ENCODE data around the gene S100B. TPM values are rescaled to one million over a fixed set of nuclear protein-coding genes. Genes with fewer than 3 reads are reported as not detected.

The S100B gene
- total RNA-seq, 1 experiment from 2014 or later: not detected

DNA sequence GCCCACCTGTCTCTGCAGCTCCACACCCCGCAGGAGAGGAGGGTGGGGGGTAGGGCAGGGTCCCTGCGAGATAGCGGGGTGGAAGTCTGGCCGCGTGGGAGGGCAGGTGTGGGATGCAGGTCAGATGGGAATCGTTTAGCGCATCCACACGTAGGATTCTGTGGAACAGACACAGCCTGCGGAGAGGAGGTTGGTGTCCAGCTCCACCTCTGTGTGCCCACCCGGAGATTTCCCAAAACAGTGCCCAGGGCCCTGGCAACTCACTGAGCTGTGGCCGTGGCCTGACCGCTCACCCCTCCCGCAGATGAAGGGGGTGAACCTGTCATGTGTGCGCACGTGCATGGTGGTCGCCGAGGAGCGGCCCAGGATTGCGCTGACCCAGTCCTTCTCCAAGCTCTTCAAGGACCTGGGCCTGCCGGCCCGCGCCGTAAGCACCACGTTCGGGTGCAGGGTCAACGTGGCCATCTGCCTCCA, 46.9 kb downstream of the S100B start:
- Histone ChIP-seq H3K36me3 (peaks cover 61% of the 10 kb centered on the region), H3K9me3 (no peaks in the 10 kb centered on the region), H3K27me3 (no peaks in the 10 kb centered on the region), H3K4me3 (no peak overlapping the region)
- DNase-seq: no peak

GRCh38 chr21:46557469-46557868, 47.4 kb downstream of the S100B start:
- no peaks in the 10 kb centered on the region for H3K9me3 ChIP-seq
- H3K27me3 ChIP-seq: no peaks in the 10 kb centered on the region
- H3K36me3 ChIP-seq: peaks cover 64% of the 10 kb centered on the region
- no peak overlapping the region for H3K4me3 ChIP-seq
- no peak for DNase-seq

GRCh38 chr21:46556802-46557201, 48.1 kb downstream of the S100B start:
- Histone ChIP-seq H3K4me3 (no peak overlapping the region), H3K9me3 (no peaks in the 10 kb centered on the region), H3K36me3 (peaks cover 62% of the 10 kb centered on the region), H3K27me3 (no peaks in the 10 kb centered on the region)
- no peak for DNase-seq

- Histone ChIP-seq H3K27me3 (no peaks in the 10 kb centered on the region), H3K9me3 (no peaks in the 10 kb centered on the region), H3K4me3 (no peak overlapping the region), H3K36me3 (peaks cover 56% of the 10 kb centered on the region)
- DNase-seq: no peak
These were observed 49.2 kb downstream of the S100B start for GRCh38 chr21:46555678-46556077.

DNA sequence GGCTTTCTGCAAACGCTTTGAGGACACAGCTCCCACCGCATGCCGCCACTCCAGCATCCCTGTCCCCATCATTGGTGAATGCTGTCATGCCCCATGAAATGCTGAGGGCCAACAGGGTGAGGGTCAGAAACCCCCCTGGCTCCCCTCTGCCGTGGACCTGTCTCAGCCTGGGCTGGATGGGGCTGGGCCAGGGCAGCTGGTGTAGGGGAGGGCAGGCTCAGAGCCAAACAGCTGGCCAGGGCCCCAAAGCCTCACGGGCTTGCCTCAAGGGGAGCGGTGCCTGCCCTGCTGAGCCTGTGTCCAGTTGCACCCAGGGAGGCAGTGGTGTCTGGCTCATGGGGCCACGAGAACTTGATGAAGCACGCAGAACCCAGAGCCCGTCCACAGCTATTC, 49.7 kb downstream of the S100B start:
- Histone ChIP-seq H3K9me3 (no peaks in the 10 kb centered on the region), H3K4me3 (no peak overlapping the region), H3K27me3 (no peaks in the 10 kb centered on the region), H3K36me3 (peaks cover 59% of the 10 kb centered on the region)
- no peak for DNase-seq

- no peak for DNase-seq
- Histone ChIP-seq H3K36me3 (peaks cover 59% of the 10 kb centered on the region), H3K9me3 (no peaks in the 10 kb centered on the region), H3K4me3 (no peak overlapping the region), H3K27me3 (no peaks in the 10 kb centered on the region)
These were observed 50.3 kb downstream of the S100B start for GRCh38 chr21:46554431-46555224.

GRCh38 chr21:46553993-46554392, 50.9 kb downstream of the S100B start:
- peaks cover 61% of the 10 kb centered on the region for H3K36me3 ChIP-seq
- no peaks in the 10 kb centered on the region for H3K27me3 ChIP-seq
- H3K9me3 ChIP-seq: no peaks in the 10 kb centered on the region
- no peak for DNase-seq
- H3K4me3 ChIP-seq: no peak overlapping the region

DNA sequence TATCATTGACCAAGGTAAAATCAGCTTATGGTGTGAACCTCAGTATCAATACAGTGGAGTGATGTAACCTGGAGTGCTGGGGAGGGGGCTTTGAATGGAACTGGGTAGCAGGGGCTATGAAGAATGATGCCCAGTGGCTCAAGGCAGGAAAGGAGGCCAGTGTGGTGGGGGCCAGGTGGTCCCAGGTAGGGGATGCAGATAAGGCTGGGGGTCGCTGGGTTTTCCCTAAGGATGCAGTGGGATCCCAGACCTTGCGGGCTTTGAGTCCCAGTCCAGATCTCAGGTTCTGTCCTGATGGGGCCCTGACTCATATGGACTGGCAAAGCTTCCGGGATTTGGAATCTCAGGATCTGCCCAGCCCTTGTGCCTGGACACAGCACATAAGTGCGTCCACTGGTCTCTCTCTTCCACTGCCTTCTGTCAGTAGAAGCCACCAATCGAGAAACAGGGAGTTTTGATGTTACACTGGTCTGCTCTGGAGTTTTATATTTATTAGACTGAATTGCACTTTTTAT, 52.0 kb downstream of the S100B start:
- Histone ChIP-seq H3K36me3 (peaks cover 61% of the 10 kb centered on the region), H3K9me3 (no peaks in the 10 kb centered on the region), H3K27me3 (no peaks in the 10 kb centered on the region), H3K4me3 (no peak overlapping the region)
- DNase-seq: no peak

GRCh38 chr21:46552274-46552673, 52.6 kb downstream of the S100B start:
- no peak overlapping the region for H3K4me3 ChIP-seq
- no peaks in the 10 kb centered on the region for H3K9me3 ChIP-seq
- no peak for DNase-seq
- H3K36me3 ChIP-seq: peaks cover 59% of the 10 kb centered on the region
- no peaks in the 10 kb centered on the region for H3K27me3 ChIP-seq

DNA sequence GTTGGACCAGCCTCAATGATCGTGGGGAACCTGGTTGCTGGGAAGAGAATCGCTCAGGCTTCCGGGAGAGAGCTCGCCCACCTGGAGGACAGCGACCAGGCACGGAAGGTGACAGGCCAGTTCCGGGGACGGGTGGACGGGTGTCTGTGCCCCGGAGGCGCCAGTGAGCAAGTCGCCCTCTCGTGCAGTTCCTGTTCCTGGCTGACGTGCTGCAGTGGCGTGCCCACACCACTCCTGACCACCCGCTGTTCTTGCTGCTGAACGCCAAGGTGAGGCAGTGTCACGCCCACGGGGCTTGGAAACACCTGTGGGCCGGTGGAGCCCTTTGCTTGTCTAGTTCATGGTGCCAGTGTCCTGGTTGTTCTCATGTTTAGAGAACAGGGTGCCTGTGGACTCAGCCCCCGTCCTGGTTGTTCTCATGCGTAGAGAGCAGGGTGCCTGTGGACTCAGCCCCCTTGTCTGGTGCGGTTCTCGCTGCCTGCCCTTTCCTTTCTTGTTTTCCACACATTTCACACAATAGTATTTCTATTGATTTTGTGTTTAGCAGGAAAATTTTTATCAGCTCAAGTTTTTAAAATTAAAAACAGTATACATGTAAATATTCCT, 53.1 kb downstream of the S100B start:
- no peak for DNase-seq
- Histone ChIP-seq H3K27me3 (no peaks in the 10 kb centered on the region), H3K9me3 (no peaks in the 10 kb centered on the region), H3K4me3 (no peak overlapping the region), H3K36me3 (peaks cover 60% of the 10 kb centered on the region)

DNA sequence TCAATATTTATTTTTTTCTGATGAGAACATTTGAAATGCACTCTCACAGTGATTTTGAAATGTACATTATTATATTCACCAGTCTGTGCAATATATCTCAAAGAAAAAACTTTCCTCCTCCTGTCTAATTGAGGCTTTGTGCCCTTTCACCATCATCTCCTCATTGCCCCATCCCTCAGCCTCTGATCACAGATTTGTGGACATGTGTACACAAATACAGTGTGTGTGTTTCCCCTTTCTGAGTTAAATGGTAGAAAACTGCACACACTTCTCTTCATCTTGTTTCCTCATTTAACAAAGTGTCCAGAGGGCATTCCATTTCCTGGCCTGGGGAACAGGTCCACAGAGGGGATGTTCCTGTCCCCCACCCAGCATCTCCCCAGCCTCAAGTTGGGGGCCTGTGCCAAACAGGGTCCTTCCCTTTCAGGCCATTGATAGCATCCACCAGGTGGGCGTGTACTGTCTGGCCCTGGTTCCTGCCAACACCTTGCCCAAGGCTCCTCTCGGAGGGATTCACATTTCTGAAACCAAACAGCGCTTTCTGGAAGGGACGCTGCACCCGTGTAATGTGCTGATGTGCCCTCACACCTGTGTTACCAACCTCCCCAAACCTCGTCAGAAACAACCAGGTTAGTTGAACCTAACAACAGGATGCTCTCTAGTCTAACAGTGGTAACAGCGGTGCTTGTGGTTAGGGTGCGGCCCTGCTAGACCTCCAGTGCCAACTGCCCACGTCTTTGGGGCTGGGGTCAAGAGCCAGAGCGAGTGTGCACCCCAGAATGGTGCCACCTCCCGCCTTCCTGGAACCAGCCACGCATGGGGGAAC, 54.6 kb downstream of the S100B start:
- no peak for DNase-seq
- Histone ChIP-seq H3K27me3 (no peaks in the 10 kb centered on the region), H3K4me3 (no peak overlapping the region), H3K9me3 (no peaks in the 10 kb centered on the region), H3K36me3 (peaks cover 64% of the 10 kb centered on the region)

DNA sequence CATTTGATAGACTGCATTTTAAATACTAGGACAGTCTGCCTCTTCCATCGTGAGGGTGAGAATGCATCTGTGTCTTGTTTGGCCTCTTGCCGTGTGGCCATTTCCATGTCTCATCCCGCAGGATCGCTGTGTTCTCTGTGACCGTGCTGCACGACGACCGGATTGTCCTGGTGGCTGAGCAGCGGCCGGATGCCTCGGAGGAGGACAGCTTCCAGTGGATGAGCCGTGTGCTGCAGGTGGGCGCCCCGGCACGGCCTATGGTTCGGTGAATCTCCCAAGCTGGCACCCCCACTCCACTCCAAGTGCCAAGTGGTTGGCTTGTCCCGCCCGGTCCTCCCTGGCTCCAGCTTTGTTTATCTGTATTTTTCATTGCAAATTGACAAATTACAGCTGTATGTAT, 55.2 kb downstream of the S100B start:
- no peak for DNase-seq
- no peaks in the 10 kb centered on the region for H3K9me3 ChIP-seq
- H3K27me3 ChIP-seq: no peaks in the 10 kb centered on the region
- H3K36me3 ChIP-seq: peaks cover 64% of the 10 kb centered on the region
- no peak overlapping the region for H3K4me3 ChIP-seq

Other genes with a start within 250 kb of the S100B start
- 15.9 and 32.1 TPM in 2 replicates for gene DIP2A, start 146.2 kb downstream of the S100B start, total RNA-seq (2014; rRNA removed; shearing (Covaris generic); ENCODE audit: low replicate concordance)
- 92.3 and 139 TPM in 2 replicates for gene PRMT2, start 30.6 kb upstream of the S100B start, total RNA-seq (2014; rRNA removed; shearing (Covaris generic); ENCODE audit: low replicate concordance)